GM18517 (cell line): ENCODE data around the gene SNED1.
A peak's percentile ranks its signal among the peaks of the same experiment; 100 is the strongest.

Experiments
- ATAC-seq: cut with Tn5 transposase; IDR thresholded peaks from one replicate; pipeline ENCODE4 v1.9.1; 2021; ENCODE audit warnings: mild to moderate bottlenecking, moderate library complexity; ENCODE audit not compliant: unreplicated experiment

Gene SNED1

DNA sequence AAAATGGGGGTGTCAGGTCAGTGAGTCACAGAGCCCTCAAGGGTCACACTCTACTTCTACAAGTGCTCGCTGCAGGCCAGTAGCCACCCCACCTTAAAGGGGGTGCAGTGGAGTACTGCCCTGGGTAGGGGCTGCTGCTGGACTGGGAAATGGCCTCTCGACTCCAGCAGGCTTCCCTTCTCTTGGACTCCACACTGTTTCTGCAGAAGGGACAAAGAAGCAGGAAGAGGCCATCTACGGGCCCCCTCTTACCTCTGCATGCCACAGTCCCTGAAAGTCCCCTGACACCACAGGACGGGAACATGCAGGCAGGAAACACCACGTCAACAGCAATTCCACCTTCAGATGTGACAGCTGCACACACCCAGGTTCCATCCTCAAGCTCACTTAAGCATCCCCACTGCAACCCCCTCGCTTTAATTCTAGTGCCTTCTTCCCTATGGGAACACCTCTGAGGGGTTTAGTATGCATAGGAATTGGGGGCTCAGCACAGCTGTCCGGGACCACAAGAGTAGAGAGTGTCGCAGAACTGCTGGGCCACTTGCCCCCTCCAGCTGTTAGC is 22.3 kb downstream of the SNED1 start:
- no peak for ATAC-seq

DNA sequence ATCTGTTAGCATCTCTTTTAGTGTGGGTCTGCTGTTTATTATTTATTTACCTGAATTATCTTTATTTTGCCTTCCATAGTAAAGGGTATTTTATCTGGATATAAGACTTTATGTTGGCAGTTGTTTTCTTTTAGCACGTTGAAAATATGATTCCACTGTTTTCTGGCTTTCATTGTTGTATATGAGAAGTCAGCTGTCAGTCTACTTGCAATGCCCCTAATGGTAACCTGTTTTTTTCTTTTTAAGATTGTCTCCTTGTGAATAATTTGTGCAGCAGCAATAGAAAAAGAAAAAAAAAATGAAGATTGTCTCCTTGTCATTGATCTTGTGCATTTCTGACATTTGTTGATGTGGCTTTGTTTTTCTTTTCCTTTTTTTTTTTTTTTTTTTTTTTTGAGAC is 27.2 kb downstream of the SNED1 start:
- no peak for ATAC-seq

DNA sequence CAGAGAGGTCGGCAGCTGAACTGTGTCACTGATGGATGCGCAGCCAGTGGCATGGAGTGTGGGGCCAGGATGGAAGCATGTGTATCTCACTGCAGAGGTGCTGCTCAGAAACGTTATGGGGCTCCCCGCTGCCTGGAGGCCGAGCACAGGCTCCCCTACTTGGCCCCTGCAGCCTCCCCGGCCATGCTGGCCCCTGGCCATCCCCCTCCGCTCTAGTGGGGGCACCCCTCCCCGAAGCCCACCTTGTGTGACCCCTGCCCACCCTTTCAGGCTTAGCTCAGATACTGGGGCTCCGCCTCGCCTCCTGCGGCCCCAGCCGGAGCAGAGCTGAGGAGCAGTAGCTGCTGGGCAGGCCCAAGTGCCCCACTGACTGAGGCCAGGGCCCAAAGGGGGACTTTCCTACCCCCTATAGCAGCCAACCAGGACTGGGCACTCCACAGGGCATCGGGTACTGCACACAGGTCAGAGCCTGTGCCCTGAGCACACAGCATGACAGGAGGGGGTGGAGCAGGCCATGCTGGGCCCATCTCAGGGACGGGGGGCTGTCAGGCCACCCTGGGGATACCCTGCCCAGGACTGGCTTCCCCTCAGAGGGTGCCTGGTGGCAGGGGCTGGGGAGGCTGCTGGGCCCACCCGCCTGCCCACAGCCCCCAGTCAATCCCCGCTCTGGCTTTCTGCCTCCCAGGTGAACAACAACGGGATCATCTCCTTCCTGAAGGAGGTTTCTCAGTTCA is 31.3 kb downstream of the SNED1 start:
- no peak for ATAC-seq

DNA sequence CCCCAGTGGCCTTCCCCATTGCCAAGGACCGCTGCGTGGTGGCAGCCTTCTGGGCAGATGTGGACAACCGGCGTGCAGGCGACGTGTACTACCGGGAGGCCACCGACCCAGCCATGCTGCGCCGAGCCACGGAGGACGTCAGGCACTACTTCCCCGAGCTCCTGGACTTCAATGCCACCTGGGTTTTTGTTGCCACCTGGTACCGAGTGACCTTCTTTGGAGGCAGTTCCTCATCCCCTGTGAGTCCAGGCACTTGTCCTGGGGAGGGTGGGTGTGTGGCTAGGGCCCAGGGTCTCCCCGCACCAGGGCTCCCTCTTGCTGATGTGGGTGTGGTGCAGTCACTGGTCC is 31.9 kb downstream of the SNED1 start:
- ATAC-seq = no peak

DNA sequence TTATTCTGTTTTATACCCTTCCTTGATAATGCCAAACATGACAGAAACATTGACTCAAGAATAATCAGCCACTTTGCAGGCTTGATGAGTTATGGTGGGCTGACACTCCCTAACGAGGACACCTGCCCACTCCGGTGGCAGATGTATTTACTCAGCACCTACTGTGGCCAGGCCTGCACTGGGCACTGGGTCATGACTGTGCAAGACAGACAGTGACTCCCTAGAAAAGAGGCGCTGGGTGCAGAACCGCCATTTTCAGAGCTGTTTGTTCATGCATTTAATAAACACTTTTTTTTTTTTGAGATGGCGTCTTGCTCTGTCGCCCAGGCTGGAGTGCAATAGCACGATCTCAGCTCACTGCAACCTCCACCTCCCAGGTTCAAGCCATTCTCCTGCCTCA is 32.5 kb downstream of the SNED1 start:
- ATAC-seq = no peak

DNA sequence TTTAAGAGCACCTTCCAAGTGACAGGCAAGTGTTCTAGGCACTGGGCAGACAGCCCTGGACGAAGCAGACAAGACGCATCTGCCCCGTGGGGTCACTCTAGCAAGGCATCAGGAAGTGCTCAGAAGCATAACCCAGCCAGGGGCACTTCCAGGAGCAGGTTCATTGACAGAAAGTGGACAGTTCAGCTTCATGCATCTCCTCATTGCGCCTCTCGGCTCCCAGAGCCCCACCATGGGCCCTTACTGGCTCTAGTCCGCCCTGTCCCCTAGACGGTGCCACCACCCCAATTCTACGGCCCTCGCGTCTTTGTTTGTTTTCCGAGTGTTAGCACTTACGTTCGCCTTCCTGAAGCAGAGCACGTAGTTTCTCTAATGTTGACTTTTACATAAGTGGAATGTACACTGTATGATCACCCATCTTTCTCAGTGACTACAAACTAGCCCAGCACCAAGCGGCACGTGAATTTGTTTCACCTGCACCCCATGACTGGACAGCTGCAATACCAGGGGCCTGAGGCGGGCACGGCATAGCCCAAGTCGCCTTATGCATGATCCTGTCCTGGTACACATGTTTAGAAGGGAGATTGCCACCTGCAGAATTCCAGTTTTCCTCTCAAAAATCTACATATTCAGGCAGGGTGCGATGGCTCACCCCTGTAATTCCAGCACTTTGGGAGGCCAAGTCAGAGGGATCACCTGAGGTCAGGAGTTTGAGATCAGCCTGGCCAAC is 33.2 kb downstream of the SNED1 start:
- ATAC-seq = no peak

DNA sequence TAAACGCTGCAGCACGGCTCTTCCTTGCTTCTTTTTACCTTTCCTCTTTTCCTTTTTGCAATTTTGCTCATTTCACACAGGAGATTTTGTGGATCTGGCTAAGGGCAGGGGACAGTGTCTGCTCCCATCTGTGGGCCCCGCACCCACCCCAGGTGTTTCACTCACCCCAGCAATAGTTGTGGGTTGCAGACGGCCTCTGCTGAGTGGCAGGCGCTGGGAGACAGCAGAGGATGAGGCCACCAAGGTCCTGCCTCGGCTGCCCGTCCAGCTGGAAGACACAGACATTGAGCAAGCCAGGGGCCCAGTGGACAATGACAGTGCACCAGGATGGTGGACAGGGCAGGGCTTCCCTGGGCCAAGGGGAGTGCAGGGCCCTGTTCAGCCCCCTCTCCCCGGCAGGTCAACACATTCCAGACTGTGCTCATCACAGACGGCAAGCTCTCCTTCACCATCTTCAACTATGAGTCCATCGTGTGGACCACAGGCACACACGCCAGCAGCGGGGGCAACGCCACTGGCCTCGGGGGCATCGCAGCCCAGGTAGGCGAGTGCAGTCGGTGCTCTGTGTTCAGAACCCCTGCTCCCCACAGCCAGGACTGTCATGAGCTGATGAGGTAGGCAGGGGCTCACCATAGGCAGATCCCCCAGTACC is 35.0 kb downstream of the SNED1 start:
- no peak for ATAC-seq

DNA sequence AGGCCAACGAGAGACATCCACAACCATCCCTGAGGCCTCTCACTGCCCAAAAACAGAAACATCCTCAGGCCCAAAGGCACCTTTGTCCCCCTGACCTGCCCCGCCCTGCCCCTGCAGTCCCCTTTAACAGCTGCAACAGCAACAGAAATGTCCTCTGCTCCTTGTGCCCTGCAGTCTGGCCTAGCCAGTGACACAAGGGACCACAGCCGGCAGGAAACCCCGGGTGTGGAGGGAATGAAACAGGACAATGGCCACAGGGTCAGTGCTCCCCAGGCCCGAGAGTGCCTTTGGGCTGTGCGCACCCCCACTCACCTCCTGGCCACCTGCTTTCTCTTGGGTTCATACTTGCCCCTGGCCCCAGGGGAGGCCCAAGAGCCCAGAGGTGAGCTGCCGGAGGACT is 35.6 kb downstream of the SNED1 start:
- no peak for ATAC-seq

DNA sequence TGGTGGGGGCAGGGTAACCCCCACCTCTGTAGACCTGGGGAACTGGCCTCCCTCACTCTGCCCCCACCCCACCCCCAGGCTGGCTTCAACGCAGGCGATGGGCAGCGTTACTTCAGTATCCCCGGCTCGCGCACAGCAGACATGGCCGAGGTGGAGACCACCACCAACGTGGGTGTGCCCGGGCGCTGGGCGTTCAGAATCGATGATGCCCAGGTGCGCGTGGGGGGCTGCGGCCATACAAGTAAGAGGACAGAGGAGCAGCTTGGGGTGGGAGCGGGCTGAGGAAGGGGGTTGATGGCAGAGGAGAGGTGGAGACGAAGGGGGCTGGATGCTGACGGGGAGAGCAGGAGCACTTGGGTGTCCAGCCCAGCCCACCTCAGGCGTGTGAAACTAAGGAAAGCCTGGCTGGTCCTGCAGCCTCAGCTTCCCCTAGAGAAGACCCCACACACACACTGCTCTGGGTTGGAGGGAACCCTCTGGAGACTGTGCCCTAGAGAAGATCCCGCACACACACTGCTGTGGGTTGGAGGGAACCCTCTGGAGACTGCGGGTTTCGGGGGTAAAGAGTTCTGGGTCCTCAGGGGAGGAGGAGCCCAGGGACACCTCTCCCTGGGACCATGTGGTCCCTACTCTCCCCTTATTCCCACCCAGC is 36.2 kb downstream of the SNED1 start:
- no peak for ATAC-seq

DNA sequence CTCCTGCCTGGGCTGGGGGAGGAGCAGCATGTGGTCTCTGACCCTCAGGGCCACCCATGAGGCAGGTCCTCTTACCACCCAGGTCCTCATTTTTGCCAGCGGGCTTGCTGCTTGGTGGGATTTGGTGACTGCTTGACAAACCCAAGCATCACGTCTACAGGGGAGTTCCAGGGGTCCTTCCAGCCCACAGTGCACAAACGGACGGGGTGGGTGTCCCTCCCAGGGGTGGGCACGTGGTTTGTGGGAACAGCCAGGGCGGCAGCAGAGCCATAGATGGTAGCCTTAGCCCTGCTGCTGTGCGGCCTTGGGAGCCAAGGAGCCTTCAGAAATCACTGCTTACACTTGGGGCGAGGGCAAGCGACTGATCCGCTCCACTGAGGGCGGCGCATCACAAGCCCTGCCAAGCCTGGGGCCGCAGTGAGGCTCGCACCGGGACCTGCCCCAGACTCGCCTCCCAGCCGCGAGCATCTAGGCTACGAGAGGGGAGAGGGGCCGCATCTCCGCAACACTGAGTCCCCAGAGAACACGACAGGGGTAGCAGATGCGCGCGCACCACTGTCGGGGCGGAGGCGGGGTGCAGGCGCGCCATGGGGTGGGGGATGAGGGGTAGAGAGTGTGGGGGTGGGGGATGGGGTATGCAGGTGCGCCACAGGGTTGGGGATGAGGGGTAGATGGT is 36.9 kb downstream of the SNED1 start:
- ATAC-seq = no peak

DNA sequence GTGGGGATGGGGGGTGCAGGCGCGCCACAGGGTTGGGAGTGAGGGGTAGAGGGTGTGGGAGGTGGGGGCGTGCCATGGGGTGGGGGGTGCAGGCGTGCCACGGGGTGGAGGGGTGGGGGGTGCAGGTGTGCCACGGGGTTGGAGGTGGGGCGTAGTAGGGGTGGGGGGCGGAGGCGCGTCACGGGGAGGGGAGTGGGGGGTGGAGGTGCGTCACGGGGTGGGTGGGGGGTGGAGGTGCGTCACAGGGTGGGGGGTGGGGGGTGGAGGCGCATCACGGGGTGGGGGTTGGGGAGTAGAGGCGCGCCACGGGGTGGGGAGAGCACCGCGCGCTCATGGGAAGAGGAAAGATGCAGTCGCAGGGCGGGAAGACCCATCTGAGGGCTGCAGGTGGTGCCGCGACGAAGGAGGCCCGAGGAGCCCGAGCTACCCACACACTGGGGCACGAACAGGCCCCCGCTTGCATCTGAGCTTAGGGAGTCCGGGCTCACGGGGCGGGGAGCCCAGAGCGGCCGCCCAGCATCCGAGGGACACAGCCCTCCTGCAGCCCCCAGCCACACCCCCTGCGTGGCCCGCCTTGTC is 37.5 kb downstream of the SNED1 start:
- ATAC-seq = no peak

DNA sequence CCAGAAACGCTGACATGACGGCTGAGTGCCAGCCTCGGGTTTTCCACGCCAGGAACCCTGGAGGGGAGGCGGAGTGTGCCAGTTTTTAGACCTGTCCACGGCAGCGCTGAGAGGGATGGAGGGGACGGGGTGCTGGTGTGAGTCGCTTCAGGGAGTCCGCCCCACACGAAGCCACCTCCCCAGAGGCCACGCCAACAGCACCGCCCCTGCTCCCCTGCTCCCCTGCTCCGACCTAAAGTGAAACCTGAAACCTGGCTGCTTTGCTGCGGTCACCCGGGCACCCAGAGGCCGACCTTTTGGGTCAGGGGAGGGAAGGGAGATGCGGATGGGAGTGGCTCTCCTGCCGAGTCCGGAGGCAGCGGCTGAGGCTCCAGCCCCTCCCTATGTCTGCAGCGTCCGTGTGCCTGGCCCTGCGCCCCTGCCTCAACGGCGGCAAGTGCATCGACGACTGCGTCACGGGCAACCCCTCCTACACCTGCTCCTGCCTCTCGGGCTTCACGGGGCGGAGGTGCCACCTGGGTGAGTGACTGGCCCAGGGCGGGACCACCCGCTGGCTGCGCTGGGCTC is 38.1 kb downstream of the SNED1 start:
- no peak for ATAC-seq

DNA sequence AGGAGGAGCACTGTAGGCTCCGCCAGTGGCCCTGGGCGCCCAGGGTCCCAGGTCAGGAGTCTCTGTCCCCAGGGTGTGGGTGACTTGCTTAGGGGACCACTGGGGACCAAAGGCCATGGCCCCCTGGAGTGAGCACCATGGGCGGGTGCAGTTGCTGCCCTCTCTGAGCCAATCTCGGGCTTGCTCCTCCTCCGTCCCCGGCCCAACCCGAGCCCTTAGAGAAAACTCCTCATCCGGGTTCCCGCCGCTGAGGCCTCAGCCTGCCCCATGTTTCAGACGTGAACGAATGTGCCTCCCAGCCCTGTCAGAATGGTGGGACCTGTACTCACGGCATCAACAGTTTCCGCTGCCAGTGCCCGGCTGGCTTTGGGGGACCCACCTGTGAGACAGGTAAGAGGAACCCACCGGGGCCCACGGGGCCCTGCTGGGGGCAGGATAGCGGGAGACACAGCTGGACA is 38.6 kb downstream of the SNED1 start:
- no peak for ATAC-seq

DNA sequence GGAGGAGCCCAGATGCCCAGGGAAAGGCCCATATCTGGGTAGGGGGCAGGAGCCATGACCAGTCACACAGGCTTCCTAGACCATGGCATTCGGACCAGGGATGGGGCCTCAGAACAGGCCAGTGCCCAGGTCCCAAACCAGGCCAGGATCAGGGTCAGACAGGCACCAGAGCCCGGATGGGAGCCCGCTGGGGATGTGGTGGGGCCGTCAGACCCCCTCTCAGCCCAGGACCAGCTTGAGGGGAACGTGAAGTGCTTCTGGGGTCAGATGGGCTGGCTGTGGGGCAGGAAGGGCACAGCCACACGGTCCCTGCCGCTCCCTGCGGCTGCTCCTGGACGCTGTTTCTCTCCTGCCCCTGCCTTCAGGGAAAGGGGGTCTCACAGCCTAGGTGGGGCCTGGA is 39.1 kb downstream of the SNED1 start:
- ATAC-seq = no peak

DNA sequence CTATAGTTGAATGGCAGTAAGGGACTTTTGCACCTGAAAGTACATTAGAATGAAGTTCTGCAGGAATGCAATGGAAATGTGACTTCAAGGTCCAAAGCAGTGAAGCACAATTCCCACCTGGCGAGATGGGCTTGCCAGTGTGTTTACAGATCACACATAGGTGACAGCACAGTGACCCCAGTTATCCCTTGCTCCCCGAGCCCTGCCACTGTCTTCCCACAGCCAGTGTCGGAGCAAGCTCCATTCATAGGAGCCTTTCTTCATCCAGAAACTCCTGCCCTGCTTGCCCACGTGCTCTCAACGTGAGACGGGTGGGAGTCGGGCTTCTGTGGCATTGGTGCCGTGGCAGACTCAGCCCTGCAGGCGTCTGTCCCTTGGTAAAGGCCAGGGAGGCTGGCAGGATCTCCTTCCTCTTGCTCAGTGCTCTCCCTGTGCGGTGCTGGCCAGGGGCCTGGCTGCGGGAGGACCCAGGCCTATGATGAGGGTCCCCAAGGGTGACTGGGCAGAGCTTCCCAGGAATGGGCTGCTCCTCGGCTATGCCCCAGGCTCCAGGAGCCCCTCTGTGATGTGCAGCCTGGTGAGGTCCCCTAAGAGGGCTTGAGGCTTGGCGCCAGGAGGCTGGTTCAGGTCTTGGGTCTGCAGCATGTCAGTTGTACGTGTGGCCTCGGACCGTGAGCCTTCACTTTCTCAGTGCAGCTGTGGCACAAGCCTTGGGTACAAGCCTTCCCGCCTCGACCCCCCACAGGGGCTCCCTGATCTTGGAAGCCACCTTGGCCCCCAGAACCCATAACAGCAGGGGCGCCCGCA is 40.2 kb downstream of the SNED1 start:
- no peak for ATAC-seq

DNA sequence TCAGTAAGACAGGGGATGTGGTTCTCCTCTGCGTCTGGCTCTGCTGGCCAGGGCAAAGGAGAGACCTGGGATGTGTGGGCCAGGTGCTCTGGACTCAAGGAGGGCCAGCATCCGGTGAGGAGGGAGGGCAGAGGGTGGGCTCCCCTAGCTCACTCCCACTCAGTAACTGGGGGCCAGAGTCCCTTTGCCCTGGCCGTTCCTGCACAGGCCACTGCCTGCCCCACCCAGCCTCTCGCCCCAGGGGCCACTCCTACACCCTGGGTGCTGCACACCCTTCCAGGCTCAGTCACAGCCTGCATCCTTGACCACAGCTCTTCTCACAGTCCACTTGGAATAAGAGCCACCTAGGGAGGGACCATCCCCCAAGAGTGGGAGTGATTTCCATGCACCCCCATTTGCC is 41.0 kb downstream of the SNED1 start:
- ATAC-seq = no peak

DNA sequence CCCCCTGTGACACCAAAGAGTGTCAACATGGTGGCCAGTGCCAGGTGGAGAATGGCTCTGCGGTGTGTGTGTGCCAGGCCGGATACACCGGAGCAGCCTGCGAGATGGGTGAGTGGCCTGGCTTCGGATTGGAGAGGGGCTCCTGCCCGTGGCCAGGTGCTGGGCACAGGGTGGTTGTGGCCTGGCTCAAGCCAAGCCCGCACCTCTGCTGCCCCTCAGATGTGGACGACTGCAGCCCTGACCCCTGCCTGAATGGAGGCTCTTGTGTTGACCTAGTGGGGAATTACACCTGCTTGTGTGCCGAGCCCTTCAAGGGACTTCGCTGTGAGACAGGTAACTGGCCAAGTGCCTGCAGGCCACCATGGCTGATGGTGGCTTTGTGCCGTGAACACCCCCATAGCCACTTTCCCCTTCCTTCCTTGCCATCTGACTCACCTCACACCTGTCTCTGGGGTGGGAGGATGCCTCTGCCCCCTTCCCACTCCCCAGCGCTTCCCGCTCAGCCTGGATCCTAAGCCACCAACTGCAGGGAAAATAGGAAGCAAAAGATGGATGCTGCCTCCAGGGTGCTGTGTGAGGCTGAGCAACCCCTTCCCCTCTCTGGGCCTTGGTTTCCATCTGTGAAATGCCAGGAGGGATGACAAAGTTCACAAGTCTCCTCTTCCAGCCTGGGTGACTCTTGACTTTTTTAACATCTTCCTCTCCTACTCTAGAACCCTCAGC is 41.8 kb downstream of the SNED1 start:
- ATAC-seq = no peak

DNA sequence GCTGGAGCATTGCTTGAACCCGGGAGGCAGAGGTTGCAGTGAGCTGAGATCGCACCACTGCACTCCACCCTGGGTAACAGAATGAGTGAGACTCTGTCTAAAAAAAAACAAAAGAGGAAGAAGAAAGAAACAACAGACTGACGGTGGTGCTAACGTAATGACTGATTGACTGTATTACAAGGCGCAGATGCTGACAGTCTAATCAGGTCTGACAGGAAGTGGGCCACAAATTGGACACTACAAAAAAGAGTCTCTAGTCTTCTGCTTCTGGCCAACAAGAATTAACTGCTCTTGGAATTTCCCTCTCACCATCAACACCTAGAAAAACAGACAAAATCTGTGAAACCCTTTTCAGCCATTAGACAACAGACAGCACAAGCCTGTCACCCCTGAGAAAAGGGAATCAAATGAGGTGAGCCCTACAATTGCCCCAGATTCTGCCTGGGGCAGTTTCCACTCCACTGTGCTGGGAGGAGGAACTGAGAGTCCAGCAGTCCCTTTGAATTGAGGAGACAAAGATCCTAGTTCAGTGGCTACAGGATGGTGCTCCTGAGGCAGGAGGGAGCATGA is 43.3 kb downstream of the SNED1 start:
- ATAC-seq = peak; percentile 90
